Activated B cell treated with CpG ODN at 0.5 μM for 24 hours (primary cell): ENCODE results near the gene PTPRZ1. TPM values are rescaled to one million over a fixed set of nuclear protein-coding genes. Genes with fewer than 3 reads are reported as not detected.

ENCODE experiments used
- ATAC-seq: fragments of 200-7000 bp; cut with Tn5 transposase; one replicate; pipeline ENCODE4 v1.10.0; 2021; ENCODE audit warnings: low read depth, mild to moderate bottlenecking, moderate library complexity
- CTCF ChIA-PET: fragments of 350-600 bp; sonication (Branson Sonifier 250); formaldehyde crosslinking; loops from one replicate; lab custom pipeline; 2021; ENCODE audit warnings: antibody characterized with exemption; lab: Charles Lee
- POLR2A ChIA-PET: fragments of 350-600 bp; sonication (Branson Sonifier 250); formaldehyde crosslinking; loops from one replicate; lab custom pipeline; 2021; ENCODE audit warnings: antibody characterized with exemption; lab: Charles Lee
- DNase-seq: peaks from one replicate; pipeline ENCODE4 v3.0.0; 2022
- H3K27ac Mint-ChIP-seq: one replicate; pipeline ENCODE4 v1.8.0; 2020; ENCODE audit warnings: mixed read lengths
- H3K27me3 Mint-ChIP-seq: one replicate; pipeline ENCODE4 v1.8.0; 2021; ENCODE audit warnings: mixed read lengths
- H3K36me3 Mint-ChIP-seq: one replicate; pipeline ENCODE4 v1.8.0; 2021; ENCODE audit warnings: low read depth, mixed read lengths
- H3K4me1 Mint-ChIP-seq: one replicate; pipeline ENCODE4 v1.8.0; 2021; ENCODE audit warnings: mixed read lengths
- H3K4me3 Mint-ChIP-seq: one replicate; pipeline ENCODE4 v1.8.0; 2020; ENCODE audit warnings: mild to moderate bottlenecking, mixed read lengths
- H3K9me3 Mint-ChIP-seq: one replicate; pipeline ENCODE4 v1.8.0; 2020; ENCODE audit warnings: mixed read lengths
- CTCF ChIP-seq: fragments of 200-600 bp; IDR thresholded peaks from one replicate; pipeline ENCODE4 v1.8.0; 2022; ENCODE audit warnings: antibody characterized with exemption, mild to moderate bottlenecking
- intact Hi-C: fragments of 100-400 bp; cut with micrococcal nuclease; formaldehyde crosslinking; loops from one replicate; pipeline ENCODE4 v1.15.1; 2024
- total RNA-seq: library from RNA; stranded (reverse); gene quantifications from 2 replicates; pipeline ENCODE4 v1.2.3, GENCODE V29; 2022

The PTPRZ1 gene
- total RNA-seq, 1 donor from 2014 or later: not detected

DNA sequence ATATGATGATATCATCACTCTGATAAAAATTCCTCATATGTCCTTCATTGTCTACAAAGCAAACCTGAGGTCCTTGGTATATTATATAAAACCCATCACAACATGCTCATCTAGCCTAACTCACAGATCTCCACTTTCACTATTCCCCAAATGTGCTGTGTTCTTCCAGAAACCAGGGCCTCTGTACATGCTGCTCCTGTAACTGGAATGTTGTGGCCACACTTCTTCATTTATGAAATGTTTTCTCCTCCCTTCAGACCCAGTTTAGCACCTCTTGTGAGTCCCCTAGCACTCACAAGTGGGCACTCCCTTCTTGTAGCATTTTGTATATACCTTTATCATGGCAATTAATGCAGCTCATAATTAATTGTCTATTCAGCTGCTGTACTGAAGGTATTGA, 209.2 kb downstream of the PTPRZ1 start:
- POLR2A ChIA-PET: no interaction called here
- Mint-ChIP-seq H3K36me3 (peaks cover 17% of the 10 kb centered on the region), H3K4me3 (no peak overlapping the region), H3K4me1 (no peaks in the 10 kb centered on the region), H3K9me3 (no peaks in the 10 kb centered on the region), H3K27ac (no peak overlapping the region), H3K27me3 (no peaks in the 10 kb centered on the region)
- intact Hi-C loops: no loop called here
- CTCF ChIA-PET: interaction anchor here (0.9 kb wide), 1 partner anchor 11 kb away, joined by 3 read pairs; no protein-coding TSS in a partner anchor
- ATAC-seq: no peak
- no peak for TF ChIP-seq CTCF
- no peak for DNase-seq

GRCh38 chr7:122082670-122083069, 209.7 kb downstream of the PTPRZ1 start:
- Mint-ChIP-seq H3K9me3 (no peaks in the 10 kb centered on the region), H3K4me3 (no peak overlapping the region), H3K27ac (no peak overlapping the region), H3K36me3 (peaks cover 14% of the 10 kb centered on the region), H3K27me3 (no peaks in the 10 kb centered on the region), H3K4me1 (no peaks in the 10 kb centered on the region)
- ATAC-seq: no peak
- DNase-seq: no peak
- intact Hi-C loops: no loop called here
- ChIA-PET POLR2A (no interaction called here), CTCF (interaction anchor here (0.9 kb wide), 1 partner anchor 11 kb away, joined by 3 read pairs; no protein-coding TSS in a partner anchor)
- no peak for TF ChIP-seq CTCF

DNA sequence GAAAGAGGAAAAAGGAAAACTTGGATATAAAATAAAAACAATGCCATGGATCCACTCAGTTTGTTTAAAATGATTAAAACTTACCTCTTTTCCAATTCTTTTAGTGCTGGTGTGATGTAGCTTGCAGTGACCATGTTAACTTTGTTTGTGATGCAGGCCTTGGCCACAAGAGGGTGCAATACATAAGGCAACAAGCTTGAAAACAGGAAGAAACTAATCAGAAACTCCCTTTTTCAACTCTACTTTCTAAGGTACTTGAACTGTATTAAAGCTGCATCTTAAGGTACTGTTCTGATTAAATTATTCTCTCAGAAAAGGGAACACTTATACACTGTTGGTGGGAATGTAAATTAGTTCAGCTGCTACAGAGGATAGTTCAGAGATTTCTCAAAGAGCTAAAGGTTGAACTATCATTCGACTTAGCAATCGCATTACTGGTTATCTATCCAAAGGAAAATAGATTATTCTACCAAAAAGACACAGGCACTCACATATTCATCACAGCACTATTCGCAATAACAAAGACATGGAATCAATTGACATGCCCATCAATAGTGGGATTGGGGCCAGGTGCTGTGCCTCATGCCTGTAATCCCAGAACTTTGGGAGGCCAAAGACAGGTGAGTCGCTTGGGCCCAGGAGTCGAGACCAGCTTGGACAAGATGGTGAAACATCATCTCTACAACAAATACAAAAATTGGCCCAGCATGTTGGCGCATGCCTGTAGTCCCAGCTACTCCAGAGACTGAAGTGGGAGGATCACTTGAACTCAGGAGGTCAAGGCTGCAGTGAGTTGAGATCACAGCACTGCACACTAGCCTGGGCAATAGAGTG, 220.2 kb downstream of the PTPRZ1 start:
- ChIA-PET CTCF (interaction anchor here (0.6 to 2.2 kb wide), 14 partner anchors 9 to 440 kb away, joined by 3 to 22 read pairs (median 3); partner anchors contain the start of gene AASS), POLR2A (no interaction called here)
- intact Hi-C loops: loop anchor here (2.0 to 5.0 kb wide), 2 partner anchors 52 to 1274 kb away; partner anchors contain the start of gene AASS
- Mint-ChIP-seq H3K27me3 (no peaks in the 10 kb centered on the region), H3K27ac (peak overlapping the region; percentile 18), H3K4me1 (peaks cover 4% of the 10 kb centered on the region), H3K4me3 (no peak overlapping the region), H3K36me3 (peaks cover 1% of the 10 kb centered on the region), H3K9me3 (no peaks in the 10 kb centered on the region)
- ATAC-seq (peak; percentile 82), DNase-seq (peak; percentile 35)
- peak; percentile 26 for TF ChIP-seq CTCF

DNA sequence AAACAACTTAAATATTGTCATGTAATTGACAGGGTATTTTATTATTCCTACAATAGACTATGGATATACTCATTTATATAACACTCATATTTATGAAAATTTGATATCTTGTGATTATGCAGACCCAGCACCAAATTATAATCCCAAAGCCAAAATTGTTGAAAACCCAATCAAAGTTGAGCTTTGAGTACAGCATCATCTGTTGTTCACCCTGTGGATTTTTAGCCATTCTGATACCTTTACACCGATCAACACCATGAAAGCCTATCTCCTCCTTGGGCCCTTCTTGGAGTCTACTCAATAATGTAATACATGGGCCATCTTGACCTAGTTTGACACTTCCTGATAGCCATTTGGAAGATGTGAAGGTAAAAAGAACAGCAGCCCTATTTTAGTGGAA, 221.6 kb downstream of the PTPRZ1 start:
- Mint-ChIP-seq H3K27me3 (no peaks in the 10 kb centered on the region), H3K27ac (no peak overlapping the region), H3K36me3 (peaks cover 2% of the 10 kb centered on the region), H3K9me3 (no peaks in the 10 kb centered on the region), H3K4me3 (no peak overlapping the region), H3K4me1 (peaks cover 4% of the 10 kb centered on the region)
- DNase-seq (no peak), ATAC-seq (no peak)
- ChIA-PET POLR2A (no interaction called here), CTCF (interaction anchor here (2.2 kb wide), 1 partner anchor 435 kb away, joined by 22 read pairs; no protein-coding TSS in a partner anchor)
- intact Hi-C loops: loop anchor here (5.0 kb wide), 1 partner anchor 1273 kb away; no protein-coding TSS in a partner anchor
- TF ChIP-seq CTCF: no peak

DNA sequence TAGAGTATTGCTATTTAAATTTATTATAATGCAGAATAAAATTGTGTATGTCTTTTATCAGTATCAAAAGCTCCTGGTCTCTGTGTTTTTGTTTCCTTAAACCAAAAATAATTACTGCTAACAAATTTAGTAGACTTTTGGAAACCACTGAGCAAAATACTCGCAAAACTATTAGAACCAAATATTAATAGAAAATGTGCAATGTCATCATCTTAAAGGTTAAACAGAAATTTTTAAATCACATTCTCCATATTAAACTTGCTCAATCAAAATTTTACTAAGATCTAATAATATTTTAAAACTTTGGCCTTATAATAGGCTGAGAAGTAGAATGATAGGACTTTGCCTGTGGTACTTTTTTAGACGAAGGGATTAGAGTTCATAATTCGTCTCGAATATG, 222.7 kb downstream of the PTPRZ1 start:
- Mint-ChIP-seq H3K4me1 (peaks cover 4% of the 10 kb centered on the region), H3K36me3 (peaks cover 6% of the 10 kb centered on the region), H3K4me3 (no peak overlapping the region), H3K27me3 (no peaks in the 10 kb centered on the region), H3K9me3 (no peaks in the 10 kb centered on the region), H3K27ac (no peak overlapping the region)
- POLR2A ChIA-PET: no interaction called here
- CTCF ChIA-PET: no interaction called here
- intact Hi-C loops: no loop called here
- no peak for DNase-seq
- no peak for ATAC-seq
- no peak for TF ChIP-seq CTCF
